ENCODE measurements around the gene SCGB1D1.

Gene SCGB1D1

GRCh38 chr11:62237499-62237898 is 47.5 kb downstream of the SCGB1D1 start:
- no peak for DNase-seq

GRCh38 chr11:62238151-62238550 is 48.1 kb downstream of the SCGB1D1 start:
- DNase-seq: no peak

- no peak for DNase-seq
Observed at GRCh38 chr11:62241095-62241494, 51.1 kb downstream of the SCGB1D1 start.

GRCh38 chr11:62242021-62242420 is 52.0 kb downstream of the SCGB1D1 start, which contains the start of gene SCGB1D2:
Gene SCGB1D2 (plus strand): TSS chr11:62242239. CDS start chr11:62242308, 69 bp downstream.
- no peak for DNase-seq
